Heart right ventricle (tissue), 16 donors: Measurements from ENCODE around the gene GOLIM4. TPM values are rescaled to one million over a fixed set of nuclear protein-coding genes. Genes with fewer than 3 reads are reported as not detected.

Source experiments
- ATAC-seq, 8 donors: fragments of 200-7000 bp; cut with Tn5 transposase; one replicate each; pipeline ENCODE4 v1.9.1; 2020; ENCODE audit warnings: mild to moderate bottlenecking in 8 of 8, moderate library complexity in 8 of 8, moderate number of reproducible peaks in 1 of 8
- DNase-seq, 2 donors: peaks; one replicate each; pipeline ENCODE4 v3.0.0-alpha.2; 2020
- H3K27ac ChIP-seq, 10 donors: fragments of 200-600 bp; sonication (generic) in 2 of 10; one replicate each; pipeline versions ENCODE4 v1.5.0 to v1.8.0; 2020 to 2022; ENCODE audit warnings: mild to moderate bottlenecking in 3 of 10
- H3K27me3 ChIP-seq, 7 donors: fragments of 200-600 bp; one replicate each; pipeline ENCODE4 v1.8.0; 2021 to 2022; ENCODE audit warnings: mild to moderate bottlenecking in 2 of 7
- H3K36me3 ChIP-seq, 9 donors: fragments of 200-600 bp; sonication (generic) in 1 of 9; one replicate each; pipeline versions ENCODE4 v1.5.0 to v1.8.0; 2020 to 2022; ENCODE audit warnings: mild to moderate bottlenecking in 2 of 9
- H3K4me1 ChIP-seq, 9 donors: fragments of 200-600 bp; sonication (generic) in 1 of 9; one replicate each; pipeline versions ENCODE4 v1.5.0 to v1.8.0; 2020 to 2022; ENCODE audit warnings: mild to moderate bottlenecking in 4 of 9
- H3K4me3 ChIP-seq, 10 donors: fragments of 200-600 bp; sonication (generic) in 2 of 10; one replicate each; pipeline versions ENCODE4 v1.5.0 to v1.8.0; 2020 to 2022; ENCODE audit warnings: mild to moderate bottlenecking in 7 of 10, moderate library complexity in 2 of 10
- H3K9me3 ChIP-seq, 11 donors: fragments of 200-600 bp in 10 of 11; sonication (generic) in 2 of 11; one replicate each; pipeline versions ENCODE4 v1.5.0 to v1.8.0; 2013 to 2022; ENCODE audit warnings: mild to moderate bottlenecking in 2 of 11, control low read depth in 1 of 11, moderate library complexity in 1 of 11
- WGBS, 2 donors: extraction: QIAGEN DNeasy Blood & Tissue Kit; methylation state at CpG; one replicate each; pipeline ENCODE4 v1.1.7; 2013; ENCODE audit warnings: inconsistent platforms in 1 of 2; 5-methylcytosine and 5-hydroxymethylcytosine counted together
- intact Hi-C, 10 donors: fragments of 100-400 bp; cut with DNase I; formaldehyde crosslinking; loops; one replicate each; pipeline versions ENCODE4 v1.11.1 to v1.14.2; 2022
- polyA plus RNA-seq, 2 donors: library from polyadenylated mRNA; stranded (reverse); fragments of 200-250 nt; gene quantifications; one replicate each; pipeline ENCODE4 v1.2.3, GENCODE V29; 2013
- total RNA-seq, 10 donors: library from RNA; stranded (reverse); fragmentation: NEBNext Ultra II Directional in 3 of 10; extraction: Animal tissue kit (Norgen Biotek cat#: 25700) in 3 of 10; gene quantifications; one replicate each; pipeline versions ENCODE4 v1.2.1 to v1.2.4, GENCODE V29; 2021 to 2023
- TF ChIP-seq, protein P1 (sequence below), 9 donors: fragments of 200-600 bp; sonication (generic) in 2 of 9; IDR thresholded peaks; one replicate each; pipeline versions ENCODE4 v1.5.0 to v1.8.0; 2021 to 2022; ENCODE audit warnings: antibody characterized with exemption in 9 of 9, mild to moderate bottlenecking in 5 of 9, moderate library complexity in 1 of 9
- donor health status: Arrhythmogenic right ventricular cardiomyopathy.
- donor health status: ischemic (EF 13 %, LVEDD 7.1; RV severe dilation, severe dysfunction).
- donor health status: healthy with polysubstance abuse.
- donor health status: DM: no; HTN: yes; CAD: no.
- donor health status: DM: no; HTN: no; CAD: no.
- donor health status: ischemic (EF 25% LVEDD 6.9; RV normal size, moderate dysfunction).
- donor health status: ischemic (EF 25% LVEDD 5.7; RV mildly dilated, moderate dysfunction).
- donor health status: healthy.
- donor health status: DM: yes; HTN: yes; CAD: no.
- donor health status: Ischemic cardiomyopathy.
- donor health status: ischemic (EF 35%, LVEDD 5.7; RV mildly dilated, moderate dysfunction).
- donor health status: nonischemic (EF 11% LVEDD 7.7; RV severe dilation, severe dysfunction).
- donor health status: DM: yes; HTN: yes; CAD: no.
- donor health status: PGD.
- donor health status: ischemic (EF 29% LVEDD 5.4; RV normal size, mild dysfunction).
- donor health status: nonischemic (EF 23%, LVEDD 6.1; RV moderate dilation, normal function).

GOLIM4 gene
- total and polyA plus RNA-seq, 12 donors: 18.8 to 103 (median 69.8) TPM

- Histone ChIP-seq H3K4me3 (no peak overlapping the region), H3K4me1 (peaks cover 0 to 35% (median 10%) of the 10 kb centered on the region in 9 donors), H3K27ac (peak overlapping the region in 2 of 10 donors; percentile 2 to 13), H3K9me3 (peaks cover 0 to 4% (median 0%) of the 10 kb centered on the region in 11 donors), H3K36me3 (peaks cover 0 to 84% (median 33%) of the 10 kb centered on the region in 9 donors), H3K27me3 (no peaks in the 10 kb centered on the region)
- TF ChIP-seq, protein P1, sequence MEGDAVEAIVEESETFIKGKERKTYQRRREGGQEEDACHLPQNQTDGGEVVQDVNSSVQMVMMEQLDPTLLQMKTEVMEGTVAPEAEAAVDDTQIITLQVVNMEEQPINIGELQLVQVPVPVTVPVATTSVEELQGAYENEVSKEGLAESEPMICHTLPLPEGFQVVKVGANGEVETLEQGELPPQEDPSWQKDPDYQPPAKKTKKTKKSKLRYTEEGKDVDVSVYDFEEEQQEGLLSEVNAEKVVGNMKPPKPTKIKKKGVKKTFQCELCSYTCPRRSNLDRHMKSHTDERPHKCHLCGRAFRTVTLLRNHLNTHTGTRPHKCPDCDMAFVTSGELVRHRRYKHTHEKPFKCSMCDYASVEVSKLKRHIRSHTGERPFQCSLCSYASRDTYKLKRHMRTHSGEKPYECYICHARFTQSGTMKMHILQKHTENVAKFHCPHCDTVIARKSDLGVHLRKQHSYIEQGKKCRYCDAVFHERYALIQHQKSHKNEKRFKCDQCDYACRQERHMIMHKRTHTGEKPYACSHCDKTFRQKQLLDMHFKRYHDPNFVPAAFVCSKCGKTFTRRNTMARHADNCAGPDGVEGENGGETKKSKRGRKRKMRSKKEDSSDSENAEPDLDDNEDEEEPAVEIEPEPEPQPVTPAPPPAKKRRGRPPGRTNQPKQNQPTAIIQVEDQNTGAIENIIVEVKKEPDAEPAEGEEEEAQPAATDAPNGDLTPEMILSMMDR (IDR thresholded peaks at IDR 0.05): no peak
- DNase-seq (no peak), ATAC-seq (no peak)
- WGBS, 2 donors: 70 to 82% methylated on average over 4 of the region's 4 CpGs
- intact Hi-C loops: no loop called here
Observed at GRCh38 chr3:168036619-168037018, 59.1 kb downstream of the GOLIM4 start.

GRCh38 chr3:168034152-168034928 is 61.4 kb downstream of the GOLIM4 start:
- Histone ChIP-seq H3K27me3 (no peaks in the 10 kb centered on the region), H3K4me1 (peaks cover 0 to 34% (median 12%) of the 10 kb centered on the region in 9 donors), H3K36me3 (peaks cover 0 to 83% (median 37%) of the 10 kb centered on the region in 9 donors), H3K27ac (peak overlapping the region; percentile 46 to 83 (median 70)), H3K4me3 (no peak overlapping the region), H3K9me3 (peaks cover 0 to 4% (median 0%) of the 10 kb centered on the region in 11 donors)
- intact Hi-C loops: no loop called here
- TF ChIP-seq, protein P1 (IDR thresholded peaks at IDR 0.05): no peak
- WGBS, 2 donors: 38 to 50% methylated on average over 5 of the region's 5 CpGs
- peak in 1 of 2 donors; percentile 60 for DNase-seq
- ATAC-seq: peak; percentile 40 to 90 (median 84)

GRCh38 chr3:168030577-168030976 is 65.1 kb downstream of the GOLIM4 start:
- ATAC-seq (no peak), DNase-seq (no peak)
- H3K27ac ChIP-seq: peak overlapping the region in 1 of 10 donors; percentile 6
- peaks cover 0 to 4% (median 0%) of the 10 kb centered on the region in 11 donors for H3K9me3 ChIP-seq
- H3K36me3 ChIP-seq: peaks cover 0 to 84% (median 52%) of the 10 kb centered on the region in 9 donors
- 74 to 84% methylated on average over 4 of the region's 4 CpGs for WGBS, 2 donors
- H3K4me3 ChIP-seq: no peak overlapping the region
- H3K27me3 ChIP-seq: no peaks in the 10 kb centered on the region
- intact Hi-C loops: no loop called here
- H3K4me1 ChIP-seq: peaks cover 0 to 54% (median 12%) of the 10 kb centered on the region in 9 donors
- TF ChIP-seq, protein P1 (IDR thresholded peaks at IDR 0.05): no peak

DNA sequence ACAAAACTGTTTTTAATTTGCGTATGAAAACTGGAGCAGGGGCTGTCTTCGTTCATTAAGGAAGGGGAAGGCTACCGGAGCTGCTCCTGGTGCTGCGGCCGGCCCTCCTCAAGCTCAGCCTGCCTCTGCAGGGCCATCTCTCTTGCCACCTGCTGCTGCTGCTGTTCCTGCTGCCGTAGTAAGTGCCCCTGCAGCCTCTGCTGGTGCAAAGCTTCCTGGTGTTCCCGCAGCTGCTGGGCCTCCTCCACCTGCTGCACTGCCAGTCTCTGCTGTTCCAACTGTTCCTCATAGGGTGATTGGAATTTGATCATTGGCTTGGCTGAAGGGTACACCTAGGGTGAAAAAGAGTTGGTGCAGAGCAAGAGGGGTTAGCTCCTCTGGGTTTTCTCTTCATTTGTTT is 66.0 kb downstream of the GOLIM4 start:
- H3K4me3 ChIP-seq: no peak overlapping the region
- WGBS, 2 donors: 90 to 93% methylated on average over 7 of the region's 7 CpGs
- H3K4me1 ChIP-seq: peaks cover 0 to 60% (median 18%) of the 10 kb centered on the region in 9 donors
- ATAC-seq: no peak
- no peaks in the 10 kb centered on the region for H3K27me3 ChIP-seq
- TF ChIP-seq, protein P1 (IDR thresholded peaks at IDR 0.05): no peak
- peak overlapping the region in 5 of 10 donors; percentile 4 to 25 (median 7) for H3K27ac ChIP-seq
- intact Hi-C loops: loop anchor here in 1 of 10 donors (10.0 kb wide), 1 partner anchor 95 kb away; no protein-coding TSS in a partner anchor
- no peaks in the 10 kb centered on the region for H3K9me3 ChIP-seq
- peaks cover 0 to 85% (median 50%) of the 10 kb centered on the region in 9 donors for H3K36me3 ChIP-seq
- no peak for DNase-seq
